ENCODE measurements around the gene MUC20.

GRCh38 chr3:195701042-195701915 is 19.5 kb upstream of the MUC20 start:
- TF ChIP-seq PML (IDR thresholded peaks at IDR 0.05; ENCODE audit: low read length), result no peak
- no peak for TF ChIP-seq BHLHE40 (IDR thresholded peaks at IDR 0.05; ENCODE audit: low read length)
- TF ChIP-seq CTCF (IDR thresholded peaks at IDR 0.05 in 2 of 3, conservative IDR thresholded peaks at IDR 0.05 in 1 of 3; ENCODE audit: insufficient read depth in 2 of 3, low read depth in 1 of 3, low read length in 3 of 3), result no peak
- TF ChIP-seq CEBPB (tag; IDR thresholded peaks at IDR 0.05), result no peak
- no peak for TF ChIP-seq SRSF3 (IDR thresholded peaks at IDR 0.05; ENCODE audit: insufficient read depth, low read length)
- TF ChIP-seq EZH2 (IDR thresholded peaks at IDR 0.05; ENCODE audit: borderline replicate concordance, low read depth, low read length), result no peak
- no peak for TF ChIP-seq CEBPZ (IDR thresholded peaks at IDR 0.05; ENCODE audit: borderline replicate concordance, low read depth, low read length)
- no peak for TF ChIP-seq E2F1 (CRISPR knock-in tag; IDR thresholded peaks at IDR 0.05)
- TF ChIP-seq MYBL2 (IDR thresholded peaks at IDR 0.05; ENCODE audit: low read depth), result no peak
- TF ChIP-seq MYBL2 (CRISPR knock-in tag; IDR thresholded peaks at IDR 0.05; ENCODE audit: borderline replicate concordance), result no peak
- no peak for TF ChIP-seq IRF2 (CRISPR knock-in tag; IDR thresholded peaks at IDR 0.05)
- no peak for TF ChIP-seq ELF1 (tag; IDR thresholded peaks at IDR 0.05)
- TF ChIP-seq EP400 (IDR thresholded peaks at IDR 0.05), result no peak
